Hypothalamus (tissue), 51 donors: ENCODE measurements around the gene GRIK1.
"Not testable (repeated sequence)": the region's sequence is repeated elsewhere in the genome, so short reads cannot be mapped to it uniquely, and the experiment has no call there.

Source experiments
- DNase-seq, 51 donors: peaks; one replicate each; lab custom pipeline; 2025; lab: John Stamatoyannopoulos, UW

Gene GRIK1

GRCh38 chr21:29626801-29627470, 312.9 kb downstream of the GRIK1 start:
- DNase-seq, result no peak

GRCh38 chr21:29625990-29626389, 313.8 kb downstream of the GRIK1 start:
- no peak for DNase-seq

- no peak for DNase-seq
Measured at GRCh38 chr21:29624776-29625175, 315.0 kb downstream of the GRIK1 start.

GRCh38 chr21:29621525-29621924, 318.3 kb downstream of the GRIK1 start:
- DNase-seq, result no peak

DNA sequence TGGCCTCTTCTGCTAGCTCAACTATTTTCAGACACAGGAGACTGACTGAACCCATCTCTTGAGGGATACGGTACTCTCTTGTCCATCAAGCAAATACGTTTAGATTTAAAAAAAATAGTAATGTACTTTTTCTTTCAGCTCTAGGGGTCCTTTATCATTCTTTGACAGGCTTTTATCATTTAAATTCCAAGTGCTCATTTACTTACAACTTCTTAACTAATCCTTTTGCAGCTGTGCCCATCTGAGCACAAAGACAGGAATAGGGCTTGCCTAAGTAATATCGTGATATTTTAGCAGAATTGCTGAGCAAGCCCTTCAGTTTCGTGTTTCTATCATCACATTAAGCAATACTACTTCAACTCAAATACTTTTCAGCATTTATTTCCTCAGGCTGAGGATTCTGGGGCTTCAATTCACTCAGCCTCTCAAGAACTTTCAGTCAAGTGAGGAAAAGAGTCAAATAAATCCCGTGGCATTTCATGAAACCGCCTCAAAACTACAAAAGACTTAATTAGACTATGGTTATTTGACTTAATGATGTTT, 323.5 kb downstream of the GRIK1 start:
- DNase-seq, result no peak

- DNase-seq, result no peak
Measured at GRCh38 chr21:29613877-29614276, 325.9 kb downstream of the GRIK1 start.

DNA sequence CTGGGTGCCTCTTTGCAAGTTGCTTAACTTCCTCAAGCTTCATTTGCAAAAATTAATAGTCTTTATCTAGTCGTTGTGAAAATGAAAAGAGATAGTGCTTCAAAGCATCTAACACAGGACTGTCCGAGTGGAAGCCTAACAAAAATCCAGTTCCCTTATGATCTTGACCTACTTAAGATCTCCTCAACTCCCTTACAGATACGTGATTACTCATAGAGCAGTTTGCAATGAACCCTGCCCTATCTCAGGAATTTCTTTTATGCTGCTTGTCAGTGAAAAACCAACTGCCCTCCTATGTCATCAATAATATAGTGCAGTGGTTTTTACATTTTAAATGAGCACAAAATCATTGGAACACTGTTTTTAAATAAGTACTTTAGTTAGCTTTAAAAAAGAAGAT, 326.8 kb downstream of the GRIK1 start:
- DNase-seq, result no peak

DNA sequence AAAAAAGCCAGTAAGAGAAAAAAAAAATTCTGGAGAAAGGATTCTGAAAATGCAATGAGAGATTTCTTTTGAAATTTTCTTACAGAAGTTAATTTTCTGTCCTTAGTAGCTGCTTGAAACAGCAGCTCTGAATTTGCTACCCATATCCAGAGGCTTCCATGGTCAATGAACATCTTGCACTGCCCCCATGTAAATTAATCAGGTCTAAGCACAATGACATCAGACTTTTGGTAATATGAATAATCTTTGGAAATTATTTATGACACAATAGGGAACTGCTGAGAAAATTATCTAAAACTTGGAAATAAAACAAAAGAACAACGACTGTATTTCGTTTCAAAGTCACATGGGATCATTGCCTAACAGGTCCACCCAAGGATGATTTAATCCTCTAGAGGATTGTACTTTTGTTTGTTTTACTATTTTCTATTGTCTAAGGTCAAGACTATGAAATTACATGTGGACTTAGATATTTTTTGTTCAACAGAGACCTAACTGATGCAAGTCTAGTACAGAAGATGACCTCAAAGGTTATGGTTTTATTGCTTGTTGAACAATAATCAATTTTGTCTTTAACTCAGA, 328.9 kb downstream of the GRIK1 start:
- no peak for DNase-seq

DNA sequence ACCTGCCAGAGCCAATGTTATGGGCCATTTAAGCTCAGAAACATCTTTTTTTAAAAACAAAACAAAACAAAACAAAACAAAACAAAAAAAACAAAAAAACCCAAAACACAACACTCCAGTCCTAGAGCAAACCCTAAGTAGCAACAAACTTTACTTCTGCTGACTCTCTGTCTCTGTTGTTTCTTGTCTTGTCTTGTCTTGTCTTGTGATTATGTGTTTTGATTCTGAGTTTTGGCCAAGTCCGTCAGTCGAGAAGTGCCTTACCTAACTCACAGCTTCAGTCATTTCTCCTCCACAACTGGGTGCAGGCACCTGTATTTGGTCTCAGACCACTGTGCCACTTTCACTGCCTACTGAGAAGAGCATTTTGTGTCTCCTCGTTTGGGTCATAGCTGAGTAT, 333.2 kb downstream of the GRIK1 start:
- no peak for DNase-seq

DNA sequence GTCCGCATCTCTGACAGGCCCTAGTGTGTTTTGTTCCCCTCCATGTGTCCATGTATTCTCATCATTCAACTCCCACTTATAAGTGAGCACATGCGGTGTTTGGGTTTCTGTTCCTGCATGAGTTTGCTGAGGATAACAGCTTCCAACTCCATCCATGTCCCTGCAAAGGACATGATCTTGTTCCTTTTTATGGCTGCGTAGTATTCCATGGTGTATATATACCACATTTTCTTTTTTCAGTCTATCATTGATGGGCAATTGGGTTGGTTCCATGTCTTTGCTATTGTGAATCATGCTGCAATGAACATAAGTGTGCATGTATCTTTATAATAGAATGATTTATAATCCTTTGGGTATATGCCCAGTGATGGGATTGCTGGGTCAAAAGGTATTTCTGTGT, 334.6 kb downstream of the GRIK1 start:
- DNase-seq, result not testable (repeated sequence)

DNA sequence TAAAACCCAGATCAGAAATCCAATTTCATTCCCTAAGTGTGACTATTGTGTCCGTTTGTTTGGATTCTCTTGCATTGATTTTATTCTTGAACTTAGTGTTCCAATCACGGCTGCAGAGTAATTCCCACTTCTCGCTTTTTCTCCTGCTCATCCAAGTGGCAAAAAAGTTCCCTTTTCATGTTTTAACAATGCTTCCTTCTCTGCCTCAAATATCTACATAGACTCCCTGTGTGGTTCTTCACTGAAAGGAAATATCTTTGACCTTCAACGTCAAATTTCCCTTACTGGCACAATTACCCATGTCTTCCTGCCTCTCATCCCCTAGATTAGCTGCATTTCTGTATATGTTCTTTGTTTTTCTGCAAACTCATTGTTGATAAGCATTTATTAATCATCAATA, 335.7 kb downstream of the GRIK1 start:
- no peak for DNase-seq

GRCh38 chr21:29601047-29601446, 338.7 kb downstream of the GRIK1 start:
- DNase-seq, result no peak

GRCh38 chr21:29586696-29587095, 353.1 kb downstream of the GRIK1 start:
- DNase-seq, result no peak

DNA sequence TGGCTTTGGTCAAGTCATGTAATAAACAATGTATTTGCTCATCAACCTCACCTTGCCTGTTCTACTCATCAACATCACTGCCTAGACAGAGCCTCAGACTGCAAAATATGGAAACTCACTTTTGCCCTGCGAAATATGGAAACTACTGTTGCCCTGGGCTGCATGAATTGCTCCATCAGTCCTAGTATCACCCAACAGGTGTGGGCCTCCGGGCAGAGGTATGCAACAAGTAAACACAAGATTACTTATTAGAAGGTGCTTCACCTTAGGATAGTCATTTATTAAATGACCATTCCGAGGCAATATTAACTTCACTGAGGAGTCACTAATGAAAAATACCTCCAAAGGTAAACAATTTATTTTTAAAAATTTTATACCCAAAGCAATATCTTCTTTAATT, 354.3 kb downstream of the GRIK1 start:
- no peak for DNase-seq

GRCh38 chr21:29583424-29583924, 356.3 kb downstream of the GRIK1 start:
- no peak for DNase-seq

DNA sequence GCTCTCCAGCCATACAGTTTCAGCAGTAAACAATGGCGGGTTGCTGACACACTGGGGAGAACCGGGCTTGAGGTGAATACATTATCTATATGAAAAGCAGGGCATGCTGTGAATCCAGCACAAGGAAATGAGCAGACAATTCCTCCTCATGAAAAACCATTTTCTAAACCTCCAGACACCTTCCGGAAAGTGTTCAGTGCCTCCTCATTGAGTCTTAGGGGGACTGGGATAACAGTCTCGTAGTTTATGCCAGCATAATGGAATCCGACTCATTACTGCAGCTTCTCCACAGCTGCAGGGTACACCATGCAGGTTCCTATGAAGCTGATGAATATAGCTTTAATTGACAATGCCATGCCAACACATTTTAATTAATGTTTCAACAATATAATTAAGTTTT, 356.9 kb downstream of the GRIK1 start:
- DNase-seq, result no peak

DNA sequence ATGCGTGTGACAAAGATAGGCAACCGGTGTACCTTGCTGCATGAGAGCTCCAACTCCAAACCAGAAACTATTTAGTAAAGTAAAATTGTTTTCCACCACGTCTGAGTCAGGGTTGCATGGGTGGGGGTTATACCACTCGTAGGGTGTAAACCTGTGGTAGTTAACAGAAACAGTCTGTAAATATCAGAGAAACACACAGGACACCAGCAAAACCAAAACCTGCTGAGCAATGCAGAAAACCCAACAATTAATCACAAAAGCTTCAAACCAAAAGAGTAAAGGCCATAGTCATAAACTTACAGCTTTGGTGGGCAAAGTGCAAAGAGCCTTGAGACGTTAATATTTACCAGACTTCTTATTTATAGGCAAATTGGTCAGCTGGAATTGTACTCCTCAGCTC, 358.4 kb downstream of the GRIK1 start:
- DNase-seq, result no peak

- DNase-seq, result no peak
Measured at GRCh38 chr21:29580732-29581285, 359.0 kb downstream of the GRIK1 start.

DNA sequence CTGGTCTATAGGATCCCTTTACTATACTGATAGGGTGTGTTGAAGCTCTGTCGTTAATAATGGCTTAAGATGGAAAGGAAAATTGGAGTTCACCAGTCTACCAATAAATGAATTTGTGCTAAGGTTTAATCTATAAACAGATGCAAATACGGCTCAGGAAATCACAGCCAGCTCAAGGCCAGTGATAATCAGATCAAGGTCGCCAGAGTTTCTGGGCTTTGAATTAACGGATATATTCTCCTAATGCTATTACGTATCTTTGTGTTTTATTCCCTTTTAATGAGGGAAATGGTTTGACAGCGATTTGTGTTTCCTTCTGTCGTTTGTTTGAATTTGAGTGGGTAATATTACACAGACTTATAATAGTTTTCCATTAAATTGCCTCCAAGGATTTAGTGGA, 361.5 kb downstream of the GRIK1 start:
- DNase-seq, result no peak

GRCh38 chr21:29571949-29572348, 367.8 kb downstream of the GRIK1 start:
- no peak for DNase-seq

GRCh38 chr21:29568020-29568697, 371.6 kb downstream of the GRIK1 start:
- DNase-seq, result no peak
